NCI-H2107 (cell line): ENCODE results near the gene ZNF558.
"Not testable (repeated sequence)": the region's sequence is repeated elsewhere in the genome, so short reads cannot be mapped to it uniquely, and the experiment has no call there.

Experiments used
- DNase-seq: peaks from one replicate; lab custom pipeline; 2025; lab: John Stamatoyannopoulos, UW

Gene ZNF558

GRCh38 chr19:8806661-8807060, 25.4 kb downstream of the ZNF558 start:
- no peak for DNase-seq

DNA sequence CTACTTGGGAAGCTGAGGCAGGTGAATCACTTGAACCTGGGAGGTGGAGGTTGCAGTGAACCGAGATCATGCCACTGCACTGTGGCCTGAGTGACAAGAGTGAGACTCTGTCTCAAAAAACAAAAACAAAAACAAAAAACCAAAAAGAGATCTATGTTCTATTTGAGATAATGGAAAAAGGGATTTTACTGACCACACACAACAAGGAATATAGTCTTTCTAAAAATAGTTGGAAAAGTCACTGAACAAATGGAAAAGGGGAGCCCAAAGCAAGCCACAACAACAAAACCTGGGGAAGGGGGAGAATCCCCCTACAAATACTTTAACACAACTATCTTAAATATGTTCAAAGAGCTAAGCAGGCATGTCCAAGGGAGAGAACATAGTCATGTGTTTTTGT, 37.3 kb downstream of the ZNF558 start:
- DNase-seq: no peak

- not testable (repeated sequence) for DNase-seq
Observed at GRCh38 chr19:8773587-8773986, 58.5 kb downstream of the ZNF558 start.

GRCh38 chr19:8769265-8769664, 62.8 kb downstream of the ZNF558 start:
- not testable (repeated sequence) for DNase-seq

DNA sequence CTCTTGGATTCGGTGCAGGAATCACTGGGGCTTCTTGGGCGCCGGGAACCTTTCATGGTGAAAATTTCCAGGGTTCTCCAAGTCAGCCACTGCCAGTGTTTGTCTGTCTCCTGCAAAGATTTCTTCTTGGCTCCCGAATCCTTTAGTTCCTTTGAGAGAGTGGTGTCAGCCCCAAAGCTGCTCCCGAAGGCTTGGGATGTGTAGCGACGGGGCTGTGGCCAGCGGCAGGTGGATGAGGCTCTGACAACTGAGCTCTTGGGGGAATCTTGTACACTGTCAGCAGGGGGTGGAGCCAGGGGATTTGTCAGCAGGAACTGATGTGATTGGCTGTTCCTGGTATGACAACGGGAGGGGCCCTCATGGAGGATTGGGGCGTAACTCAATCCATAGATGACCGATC, 64.8 kb downstream of the ZNF558 start:
- not testable (repeated sequence) for DNase-seq
